ENCODE data around the gene UPK3A.
"Not testable (repeated sequence)": the region's sequence is repeated elsewhere in the genome, so short reads cannot be mapped to it uniquely, and the experiment has no call there.

The UPK3A gene

DNA sequence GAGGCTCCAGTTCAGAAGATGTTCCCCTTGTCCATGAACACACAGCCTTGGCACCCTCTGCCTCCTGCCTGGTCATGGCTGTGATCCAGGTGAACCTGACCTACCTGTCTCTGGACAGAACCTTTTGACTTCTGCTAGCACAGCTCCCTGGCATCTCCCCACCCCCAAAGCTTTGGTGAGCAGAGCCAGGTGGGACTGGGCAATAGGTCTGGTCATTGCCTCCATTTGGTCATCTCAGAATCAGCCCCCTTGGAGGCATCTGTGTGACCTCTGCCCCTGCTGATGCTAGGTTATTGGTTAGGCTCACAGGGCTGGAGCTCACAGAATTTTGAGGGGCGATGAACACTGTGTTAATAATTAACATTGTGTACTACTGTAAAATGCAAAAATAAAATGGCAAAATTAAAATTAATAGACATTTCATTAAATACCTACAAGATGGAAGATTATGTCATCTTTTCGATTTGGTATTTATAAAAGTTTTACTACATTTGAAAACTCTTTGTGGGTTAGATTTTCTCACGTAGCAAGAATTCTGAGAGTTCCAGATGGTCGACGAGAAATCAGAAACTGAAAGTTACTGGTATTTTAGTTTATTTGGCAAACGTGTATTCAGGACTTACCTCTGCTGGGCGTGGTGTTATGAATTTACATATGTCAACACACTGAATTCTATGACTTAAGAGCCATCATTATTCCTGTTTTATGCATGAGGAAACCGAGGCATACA, 35.8 kb upstream of the UPK3A start:
- TF ChIP-seq ZFX (IDR thresholded peaks at IDR 0.05), result no peak
- TF ChIP-seq, protein P1, sequence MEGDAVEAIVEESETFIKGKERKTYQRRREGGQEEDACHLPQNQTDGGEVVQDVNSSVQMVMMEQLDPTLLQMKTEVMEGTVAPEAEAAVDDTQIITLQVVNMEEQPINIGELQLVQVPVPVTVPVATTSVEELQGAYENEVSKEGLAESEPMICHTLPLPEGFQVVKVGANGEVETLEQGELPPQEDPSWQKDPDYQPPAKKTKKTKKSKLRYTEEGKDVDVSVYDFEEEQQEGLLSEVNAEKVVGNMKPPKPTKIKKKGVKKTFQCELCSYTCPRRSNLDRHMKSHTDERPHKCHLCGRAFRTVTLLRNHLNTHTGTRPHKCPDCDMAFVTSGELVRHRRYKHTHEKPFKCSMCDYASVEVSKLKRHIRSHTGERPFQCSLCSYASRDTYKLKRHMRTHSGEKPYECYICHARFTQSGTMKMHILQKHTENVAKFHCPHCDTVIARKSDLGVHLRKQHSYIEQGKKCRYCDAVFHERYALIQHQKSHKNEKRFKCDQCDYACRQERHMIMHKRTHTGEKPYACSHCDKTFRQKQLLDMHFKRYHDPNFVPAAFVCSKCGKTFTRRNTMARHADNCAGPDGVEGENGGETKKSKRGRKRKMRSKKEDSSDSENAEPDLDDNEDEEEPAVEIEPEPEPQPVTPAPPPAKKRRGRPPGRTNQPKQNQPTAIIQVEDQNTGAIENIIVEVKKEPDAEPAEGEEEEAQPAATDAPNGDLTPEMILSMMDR (conservative IDR thresholded peaks at IDR 0.05), result no peak
- H3K27ac ChIP-seq, result no peak overlapping the region

DNA sequence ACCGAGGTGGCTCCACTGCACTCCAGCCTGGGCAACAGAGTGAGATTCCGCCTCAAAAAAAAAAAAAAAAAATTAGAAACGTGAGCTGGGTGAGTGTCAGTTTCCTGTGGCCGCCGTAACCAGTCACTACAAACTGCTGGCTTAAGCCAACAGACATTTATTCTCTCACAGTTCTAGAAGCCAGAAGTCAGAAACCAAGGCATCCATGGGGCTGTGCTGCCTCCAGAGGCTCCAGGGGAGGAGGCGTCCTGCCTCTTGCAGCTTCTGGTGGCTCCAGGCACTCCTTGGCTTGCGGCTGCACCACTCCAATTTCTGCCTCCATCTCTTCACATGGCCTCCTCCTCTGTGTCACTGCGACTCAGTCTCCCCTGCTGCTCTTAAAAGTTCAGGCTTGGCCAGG, 32.9 kb upstream of the UPK3A start:
- TF ChIP-seq, protein P1 (conservative IDR thresholded peaks at IDR 0.05), result no peak
- TF ChIP-seq ZFX (IDR thresholded peaks at IDR 0.05), result no peak
- no peak overlapping the region for H3K27ac ChIP-seq

DNA sequence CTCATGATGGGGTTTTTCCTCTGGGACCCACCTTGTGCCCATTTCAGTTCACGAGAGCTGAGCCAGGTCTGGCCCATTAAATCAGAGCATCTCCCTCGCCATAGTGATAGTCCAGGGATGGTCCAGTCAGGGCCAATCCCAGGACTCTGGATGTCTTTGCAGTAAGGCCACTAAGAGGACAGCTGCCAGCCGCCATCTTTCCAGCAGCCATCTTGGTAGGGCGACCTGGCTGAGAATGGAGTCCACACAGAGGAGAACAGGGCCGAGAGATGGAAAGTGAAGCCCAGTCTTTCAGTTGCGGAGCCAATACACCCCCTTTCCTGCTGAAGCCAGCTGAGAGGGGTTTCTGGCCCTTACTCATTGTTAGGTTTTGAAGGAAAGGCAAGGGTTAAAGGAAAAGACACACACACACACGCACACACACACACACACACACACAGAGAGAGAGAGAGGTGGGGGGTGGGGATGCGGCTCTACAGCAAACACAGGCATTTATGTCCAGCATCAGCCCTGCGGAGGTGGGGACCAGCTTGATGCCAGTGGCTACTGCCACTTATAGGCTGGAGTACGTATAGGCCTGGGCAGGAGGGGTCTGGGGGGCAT, 31.6 kb upstream of the UPK3A start:
- TF ChIP-seq, protein P1 (conservative IDR thresholded peaks at IDR 0.05), result no peak
- TF ChIP-seq ZFX (IDR thresholded peaks at IDR 0.05), result no peak
- H3K27ac ChIP-seq, result no peak overlapping the region

DNA sequence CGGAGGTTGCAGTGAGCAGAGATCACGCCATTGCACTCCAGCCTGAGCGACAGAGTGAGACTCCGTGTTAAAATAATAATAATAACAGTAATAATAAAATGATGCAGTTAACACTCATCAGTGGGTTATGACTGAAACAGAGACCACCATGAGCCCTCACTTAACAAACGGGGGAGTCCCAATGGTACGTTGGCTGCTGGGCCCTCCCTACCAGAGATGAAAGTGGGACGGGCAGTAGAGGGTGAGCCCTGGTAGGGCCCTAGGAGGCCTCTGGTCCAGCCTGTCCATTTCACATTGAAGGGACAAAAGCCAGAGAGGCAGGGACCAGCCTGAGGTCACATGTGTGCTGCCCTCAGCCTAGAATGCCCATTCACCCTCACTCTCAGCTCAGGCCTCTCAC, 30.4 kb upstream of the UPK3A start:
- H3K27ac ChIP-seq, result no peak overlapping the region
- no peak for TF ChIP-seq ZFX (IDR thresholded peaks at IDR 0.05)
- TF ChIP-seq, protein P1 (conservative IDR thresholded peaks at IDR 0.05), result no peak

DNA sequence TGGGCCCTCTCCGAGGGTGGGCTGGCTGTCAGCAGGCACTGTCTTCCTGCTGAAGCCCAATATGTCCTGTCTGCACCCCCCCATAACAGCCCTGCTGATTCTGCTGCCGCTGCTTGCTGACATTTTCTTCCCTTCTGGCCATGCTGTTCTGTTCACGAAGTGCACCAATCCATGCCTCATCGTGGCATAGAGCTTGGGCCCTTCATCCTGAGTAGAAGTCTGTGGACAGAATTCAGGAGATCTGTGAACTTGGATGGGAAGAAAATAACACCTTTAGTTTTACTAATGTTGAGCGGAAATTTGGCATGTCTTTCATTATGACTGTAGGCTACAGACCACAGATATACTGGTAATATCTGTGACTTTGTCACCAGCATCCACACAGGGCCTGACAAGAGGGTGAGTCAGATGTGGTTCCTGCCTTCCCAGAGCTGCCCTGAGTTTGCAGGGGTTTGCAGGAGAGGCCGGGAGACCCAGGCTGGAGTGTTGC, 29.9 kb upstream of the UPK3A start:
- no peak for TF ChIP-seq ZFX (IDR thresholded peaks at IDR 0.05)
- TF ChIP-seq, protein P1 (conservative IDR thresholded peaks at IDR 0.05), result no peak
- H3K27ac ChIP-seq, result no peak overlapping the region

DNA sequence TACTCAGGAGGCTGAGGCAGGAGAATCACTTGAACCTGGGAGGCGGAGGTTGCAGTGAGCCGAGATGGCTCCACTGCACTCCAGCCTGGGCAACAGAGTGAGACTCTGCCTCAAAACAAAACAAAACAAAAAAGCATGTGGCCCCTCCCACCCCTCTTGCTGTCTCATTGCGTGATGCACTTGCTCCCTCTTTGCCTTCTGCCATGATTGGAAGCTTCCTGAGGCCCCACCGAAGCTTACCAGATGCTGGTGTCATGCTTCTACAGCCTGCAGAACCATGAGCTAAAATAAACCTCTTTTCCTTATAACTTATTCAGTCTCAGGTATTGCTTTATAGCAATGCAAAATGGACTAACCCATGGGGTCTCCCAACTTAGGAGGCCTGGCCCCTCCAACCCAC, 26.8 kb upstream of the UPK3A start:
- H3K27ac ChIP-seq, result not testable (repeated sequence)

DNA sequence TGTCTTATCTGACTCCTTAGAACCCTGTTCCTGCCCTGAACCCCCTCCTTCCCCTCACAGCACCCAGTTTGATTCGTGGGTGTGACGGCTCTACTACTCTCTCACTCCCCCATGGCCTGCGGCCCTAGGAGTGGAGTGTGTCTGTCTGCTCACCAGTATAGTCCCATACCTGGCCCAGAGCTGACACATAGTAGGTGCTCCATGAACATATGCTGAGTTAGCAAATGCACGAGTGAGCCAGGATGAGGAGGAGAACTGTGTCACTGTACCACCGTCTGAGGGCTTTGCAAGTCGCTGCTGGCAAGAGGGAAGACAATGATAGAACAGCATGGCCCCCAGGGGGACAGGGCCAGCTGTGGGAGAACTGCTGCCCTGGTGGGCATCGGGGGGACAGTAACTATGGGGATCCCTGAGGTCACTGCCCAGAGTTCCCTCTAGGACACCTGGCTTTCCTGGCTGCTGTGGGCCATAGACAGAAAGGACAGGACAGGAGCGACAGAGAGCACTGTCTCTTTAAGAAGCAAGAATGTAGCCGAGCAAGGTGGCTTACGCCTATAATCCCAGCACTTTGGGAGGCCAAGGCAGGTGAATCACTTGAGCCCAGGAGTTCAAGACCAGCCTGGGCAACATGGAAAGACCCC, 24.9 kb upstream of the UPK3A start:
- TF ChIP-seq, protein P1 (conservative IDR thresholded peaks at IDR 0.05), result no peak
- no peak for TF ChIP-seq ZFX (IDR thresholded peaks at IDR 0.05)

DNA sequence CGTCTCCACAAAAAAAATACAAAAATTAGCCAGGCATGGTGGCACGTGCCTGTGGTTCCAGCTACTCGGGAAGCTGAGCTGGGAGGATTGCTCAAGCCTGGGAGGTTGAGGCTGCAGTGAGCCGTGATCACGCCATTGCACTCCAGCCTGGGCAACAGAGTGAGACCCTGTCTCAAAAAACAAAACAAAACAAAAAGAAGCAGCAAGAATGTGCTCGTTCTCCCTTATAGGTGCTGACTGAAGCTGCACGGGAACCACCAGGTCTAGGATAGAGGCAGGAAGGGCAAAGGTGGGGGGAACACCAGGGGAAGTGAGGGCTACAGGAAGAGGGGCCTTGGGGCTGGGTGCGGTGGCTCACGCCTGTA, 24.4 kb upstream of the UPK3A start:
- not testable (repeated sequence) for H3K27ac ChIP-seq

More for the DNA sequence above, 24.9 kb upstream of the UPK3A start:
- no peak overlapping the region for H3K27ac ChIP-seq
